NCI-H1930 (cell line): ENCODE measurements around the gene PTBP3.
"Not testable (repeated sequence)": the region's sequence is repeated elsewhere in the genome, so short reads cannot be mapped to it uniquely, and the experiment has no call there.

Source experiments
- DNase-seq, 2 experiments: peaks; one replicate each; lab custom pipeline; 2025; lab: John Stamatoyannopoulos, UW

The PTBP3 gene

DNA sequence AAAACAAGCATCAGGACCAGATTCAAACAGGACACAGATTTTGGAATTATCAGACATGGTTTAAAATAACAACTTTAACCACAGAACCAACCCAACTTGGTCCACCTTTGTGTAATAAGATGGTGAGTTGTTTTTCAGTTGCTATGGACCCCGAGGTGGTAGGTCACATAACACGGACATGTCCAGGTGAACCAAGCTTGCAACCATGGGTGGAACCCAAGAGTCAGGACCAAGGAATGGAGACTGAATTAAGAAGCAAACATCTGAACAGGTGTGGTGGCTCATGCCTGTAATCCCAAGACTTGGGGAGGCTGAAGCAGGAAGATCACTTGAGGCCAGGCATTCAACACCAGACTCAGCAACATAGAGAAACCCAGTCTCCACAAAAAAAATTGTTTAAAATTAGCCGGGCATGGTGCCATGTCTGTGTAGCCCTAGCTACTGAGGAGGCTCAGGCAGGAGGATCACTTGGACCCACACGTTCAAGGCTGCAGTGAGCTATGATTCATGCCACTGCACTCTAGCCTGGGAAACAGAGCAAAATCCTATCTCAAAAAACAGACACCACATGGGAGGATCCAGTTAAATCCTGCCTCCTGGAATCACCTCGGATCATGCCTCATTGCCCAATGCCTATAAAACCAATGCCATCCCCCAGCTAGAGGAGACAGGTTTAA, 10.6 kb downstream of the PTBP3 start:
- no peak for DNase-seq

DNA sequence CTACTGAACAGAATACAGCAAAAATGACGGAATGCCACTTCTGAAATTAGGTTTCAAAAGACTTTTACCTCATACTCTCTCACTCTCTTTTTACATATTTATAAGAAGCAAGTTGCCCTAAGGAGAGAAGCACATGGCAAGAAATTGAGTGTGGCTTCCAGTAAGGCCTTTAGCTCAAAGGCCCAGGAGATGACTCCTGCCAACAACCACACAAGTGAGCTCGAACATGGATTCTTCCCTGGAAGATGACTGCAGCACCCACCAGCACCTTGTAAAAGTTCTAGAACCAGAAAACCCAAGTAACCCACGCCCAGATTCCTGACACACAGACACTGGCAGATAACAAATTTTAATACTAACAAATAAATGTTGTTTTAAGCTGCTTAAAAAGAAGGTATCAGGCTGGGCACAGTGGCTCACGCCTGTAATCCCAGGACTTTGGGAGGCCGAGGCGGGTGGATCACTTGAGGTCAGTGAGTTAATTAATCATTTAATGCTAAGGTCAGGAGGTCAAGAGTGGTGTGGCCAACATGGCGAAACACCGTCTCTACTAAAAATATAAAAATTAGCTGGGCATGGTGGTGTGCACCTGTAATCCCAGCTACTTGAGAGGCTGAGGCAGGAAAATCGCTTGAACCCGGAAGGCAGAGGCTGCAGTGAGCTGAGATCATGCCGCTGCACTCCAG, 17.0 kb downstream of the PTBP3 start:
- no peak for DNase-seq

DNA sequence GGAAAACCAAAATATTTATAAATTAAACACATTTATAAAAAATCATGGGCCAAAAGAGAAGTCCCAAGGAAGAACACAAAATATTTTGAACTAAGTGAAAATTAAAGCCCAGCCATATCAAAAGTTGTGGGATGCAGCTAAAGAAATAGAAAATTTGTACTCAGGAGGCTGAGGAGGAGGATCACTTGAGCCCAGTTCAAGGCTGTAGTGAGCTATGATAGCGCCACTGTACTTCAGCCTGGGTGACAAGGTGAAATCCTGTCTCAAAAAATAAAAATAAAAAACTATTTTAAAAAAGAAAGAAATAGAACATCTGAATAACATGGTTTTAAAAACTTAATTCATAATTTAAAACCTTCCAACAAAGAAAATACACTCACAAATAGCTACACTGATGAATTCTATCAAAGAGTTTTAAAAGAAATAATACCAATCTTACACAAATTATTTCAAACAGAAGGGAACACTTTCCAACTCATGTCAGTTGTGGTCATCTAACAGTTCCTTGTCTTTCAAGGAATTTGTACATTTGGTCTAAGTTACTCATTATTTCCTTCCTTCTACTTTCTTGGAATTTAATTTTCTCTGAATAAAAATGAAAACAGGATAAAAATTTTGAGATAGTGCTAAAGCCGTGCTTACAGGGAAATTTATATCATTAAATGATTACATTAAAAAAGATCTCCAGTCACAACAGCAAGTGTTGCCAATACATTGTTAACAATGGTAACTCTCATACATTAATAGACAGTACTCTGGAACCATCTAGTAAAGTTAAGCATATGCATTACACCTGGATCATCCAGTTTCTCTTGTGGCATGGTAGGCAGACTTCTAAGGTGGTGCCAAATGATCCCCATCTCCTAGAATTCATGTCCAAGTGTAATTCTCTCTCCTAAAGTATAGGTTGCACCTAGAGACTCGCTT, 17.8 kb downstream of the PTBP3 start:
- no peak for DNase-seq

DNA sequence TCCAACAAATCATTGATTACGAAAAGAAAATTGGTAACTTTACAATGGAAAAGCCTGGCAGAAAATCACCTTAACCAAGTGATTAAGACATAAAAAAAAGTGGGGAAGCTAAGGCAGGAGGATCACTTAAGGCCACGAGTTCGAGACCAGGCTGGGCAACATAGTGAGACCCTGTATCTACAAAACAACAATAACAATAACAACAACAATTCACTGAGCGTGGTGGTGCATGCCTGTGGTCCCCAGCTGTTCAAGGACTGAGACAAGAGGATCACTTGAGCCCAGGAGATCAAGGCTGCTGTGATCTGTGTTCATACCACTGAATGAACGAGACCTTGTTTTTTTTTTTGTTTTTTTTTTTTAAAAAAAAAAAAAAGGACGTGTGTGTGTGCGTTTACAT, 21.3 kb downstream of the PTBP3 start:
- no peak for DNase-seq

DNA sequence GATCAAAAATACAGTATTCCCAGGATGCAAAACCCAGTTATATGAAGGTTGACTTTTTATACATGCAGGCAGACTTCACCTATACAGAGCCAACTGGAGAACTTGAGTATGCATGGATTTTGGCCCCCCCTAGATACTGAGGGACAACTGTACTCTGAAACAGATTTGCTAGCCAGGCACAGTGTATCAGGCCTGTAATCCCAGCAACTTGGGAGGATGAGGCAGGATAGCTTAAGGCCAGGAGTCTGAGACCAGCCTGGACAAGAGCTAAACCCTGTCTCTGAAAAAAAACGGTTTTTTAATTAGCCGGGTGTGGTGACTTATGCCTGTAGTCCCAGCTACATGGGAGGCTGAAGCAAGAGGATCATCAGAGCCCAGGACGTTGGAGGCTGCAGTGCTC, 21.9 kb downstream of the PTBP3 start:
- no peak for DNase-seq

DNA sequence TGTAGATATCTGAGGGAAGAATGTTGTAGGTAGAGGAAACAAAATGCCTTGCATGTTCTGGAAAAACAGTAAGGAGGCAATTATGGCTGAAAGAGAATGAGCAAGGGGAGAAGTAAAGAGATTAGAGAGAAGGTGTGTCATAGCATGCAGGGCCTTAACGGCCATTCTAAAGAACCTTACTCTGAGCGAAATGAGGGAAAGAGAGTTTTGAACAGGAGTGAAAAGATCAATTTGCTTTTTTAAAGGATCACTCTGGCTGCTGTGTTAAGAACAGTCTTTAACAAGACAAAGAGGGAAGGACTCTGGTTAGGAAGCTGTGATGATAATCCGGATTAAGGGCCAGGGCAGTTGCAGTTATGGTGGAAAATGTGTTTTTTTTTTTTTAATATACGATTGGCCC, 22.6 kb downstream of the PTBP3 start:
- no peak for DNase-seq

DNA sequence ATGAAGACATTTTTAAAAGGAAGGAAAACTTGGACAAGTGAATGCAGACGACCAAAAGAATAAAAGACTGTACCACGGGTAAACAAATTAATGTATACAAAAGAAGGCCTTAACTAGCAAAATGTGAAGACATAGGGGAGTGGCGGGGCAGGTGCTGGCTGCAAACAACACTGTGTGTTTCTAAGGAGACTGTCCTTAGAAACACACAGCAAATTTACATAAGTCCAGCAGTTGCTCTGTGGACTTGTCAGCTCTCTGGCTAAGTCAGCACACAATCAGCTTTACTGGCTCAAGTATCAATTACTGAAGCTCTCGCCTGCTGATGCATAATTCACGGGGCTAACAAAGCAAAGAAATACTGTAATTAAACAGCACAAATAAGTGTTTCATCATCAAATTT, 24.8 kb downstream of the PTBP3 start:
- DNase-seq = peak; percentile 89 to 92

DNA sequence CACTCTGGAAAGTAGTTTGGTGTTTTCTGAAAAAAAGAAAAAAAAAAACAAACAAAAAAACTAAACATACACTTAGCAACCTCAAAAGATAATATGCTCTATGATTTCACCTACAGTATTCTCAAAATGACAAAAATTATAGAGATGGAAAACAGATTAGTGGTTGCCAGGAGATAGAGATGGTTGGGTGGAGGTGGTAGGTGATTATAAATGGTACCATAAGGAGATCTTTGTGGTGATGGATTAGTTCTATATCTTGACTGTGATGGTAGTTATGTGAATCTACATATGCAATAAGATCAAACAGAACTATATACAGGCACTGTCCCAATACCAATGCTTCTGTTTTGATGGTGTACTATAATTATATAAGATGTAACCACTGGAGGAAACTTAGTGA, 32.0 kb downstream of the PTBP3 start:
- no peak for DNase-seq

DNA sequence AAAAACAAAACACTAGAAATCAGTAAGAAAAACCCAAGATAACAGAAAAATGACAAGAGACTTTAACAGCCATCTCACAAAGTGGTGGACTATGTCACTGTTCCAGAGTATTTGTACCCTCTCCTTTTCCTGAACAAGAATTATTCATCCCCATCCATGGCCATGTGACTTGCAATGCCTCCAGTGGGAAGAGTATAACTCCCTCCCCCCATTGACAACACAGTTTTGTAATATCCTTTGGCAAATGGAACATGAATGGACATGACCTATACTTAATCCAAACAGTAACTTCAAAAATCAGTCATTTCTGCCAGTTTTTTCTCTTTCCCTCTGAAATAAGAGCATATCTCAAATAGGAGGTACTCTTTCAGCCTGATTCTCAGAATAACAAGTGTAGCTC, 33.9 kb downstream of the PTBP3 start:
- no peak for DNase-seq

DNA sequence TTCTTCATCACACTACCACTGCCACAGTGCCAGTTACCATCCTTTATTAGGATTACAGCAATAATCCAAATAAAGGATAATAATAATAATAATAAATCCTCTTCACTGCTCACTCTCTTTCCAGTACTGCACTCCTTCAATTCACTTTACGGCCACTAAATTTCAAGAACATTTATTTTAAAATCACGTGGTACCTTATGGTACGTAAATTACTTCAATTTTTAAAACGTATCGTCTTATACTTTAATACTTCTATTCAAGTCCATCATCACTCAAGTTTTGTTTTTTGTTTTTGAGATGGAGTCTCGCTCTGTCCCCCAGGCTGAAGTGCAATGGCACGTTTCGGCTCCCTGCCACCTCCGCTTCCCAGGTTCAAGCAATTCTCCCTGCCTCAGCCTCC, 36.5 kb downstream of the PTBP3 start:
- no peak for DNase-seq

DNA sequence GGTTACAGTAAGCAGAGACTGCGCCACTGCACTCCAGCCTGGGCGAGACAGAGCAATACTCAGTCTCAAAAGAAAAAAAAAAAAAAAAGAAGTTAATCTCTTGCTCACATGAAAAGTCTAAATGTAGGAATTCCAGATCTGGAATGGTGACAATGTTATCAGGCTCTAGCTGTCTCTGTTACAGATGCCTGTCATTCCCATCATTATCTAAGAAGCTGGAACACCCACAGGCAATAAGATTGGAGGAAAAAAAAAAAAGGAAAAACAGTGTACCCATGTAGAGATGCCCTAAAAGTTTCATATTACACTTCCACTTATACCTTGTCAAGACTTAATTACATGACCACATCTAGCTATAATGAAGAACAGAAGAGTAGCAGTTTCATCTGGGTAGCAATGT, 38.2 kb downstream of the PTBP3 start:
- DNase-seq = no peak

DNA sequence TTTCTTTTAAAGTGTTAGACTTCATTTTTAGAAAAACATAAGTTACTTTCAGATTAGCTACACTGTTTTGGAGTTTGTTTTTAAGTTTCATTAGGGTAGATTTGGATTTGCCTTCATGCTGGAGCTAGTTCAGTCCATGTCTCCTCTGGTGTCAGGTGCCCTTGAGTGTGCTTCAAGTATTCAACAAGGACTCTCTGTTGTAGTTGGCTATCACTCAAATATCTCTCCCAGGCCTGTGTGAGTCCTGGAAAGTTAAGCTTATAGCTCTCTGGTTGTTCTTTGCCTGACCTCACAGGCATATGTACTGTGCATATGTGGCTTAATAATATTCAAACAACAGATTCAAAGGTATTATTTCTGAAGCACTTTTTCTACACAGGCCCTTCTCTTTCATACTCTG, 45.4 kb downstream of the PTBP3 start:
- DNase-seq = no peak

DNA sequence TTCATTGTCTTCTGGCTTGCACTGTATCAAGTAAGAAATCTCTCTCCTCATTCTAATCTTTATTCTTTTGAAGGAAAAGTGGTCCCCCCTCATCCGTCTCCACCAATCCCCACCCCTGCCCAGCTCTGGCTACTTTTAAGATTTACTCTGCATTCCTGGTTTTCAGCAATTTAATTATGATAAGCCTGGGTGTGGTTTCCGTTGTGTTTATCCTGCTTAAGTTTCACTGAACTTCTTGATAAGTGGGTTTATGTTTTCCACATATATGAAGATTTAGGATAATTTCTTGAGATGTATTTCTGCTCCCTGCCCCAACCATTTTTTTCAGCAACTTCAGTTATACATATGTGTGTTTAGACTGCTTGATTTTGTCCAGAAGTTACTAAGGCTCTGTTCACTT, 46.5 kb downstream of the PTBP3 start:
- DNase-seq = no peak

DNA sequence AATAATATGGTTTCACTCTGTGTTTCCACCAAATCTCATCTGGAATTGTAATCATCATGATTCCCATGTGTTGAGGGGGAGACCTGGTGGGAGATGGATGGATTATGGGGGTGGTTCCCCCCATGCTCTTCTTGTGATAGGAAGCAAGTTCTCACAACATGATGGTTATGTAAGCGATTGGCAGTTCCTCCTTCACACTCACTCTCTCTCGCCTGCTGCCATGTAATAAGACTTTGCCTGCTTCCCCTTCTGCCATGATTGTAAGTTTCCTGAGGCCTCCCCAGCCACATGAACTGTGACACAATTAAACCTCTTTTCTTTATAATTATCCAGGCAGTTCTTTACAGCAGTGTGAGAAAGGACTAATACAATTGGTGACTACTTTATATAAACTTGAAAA, 48.4 kb downstream of the PTBP3 start:
- no peak for DNase-seq

DNA sequence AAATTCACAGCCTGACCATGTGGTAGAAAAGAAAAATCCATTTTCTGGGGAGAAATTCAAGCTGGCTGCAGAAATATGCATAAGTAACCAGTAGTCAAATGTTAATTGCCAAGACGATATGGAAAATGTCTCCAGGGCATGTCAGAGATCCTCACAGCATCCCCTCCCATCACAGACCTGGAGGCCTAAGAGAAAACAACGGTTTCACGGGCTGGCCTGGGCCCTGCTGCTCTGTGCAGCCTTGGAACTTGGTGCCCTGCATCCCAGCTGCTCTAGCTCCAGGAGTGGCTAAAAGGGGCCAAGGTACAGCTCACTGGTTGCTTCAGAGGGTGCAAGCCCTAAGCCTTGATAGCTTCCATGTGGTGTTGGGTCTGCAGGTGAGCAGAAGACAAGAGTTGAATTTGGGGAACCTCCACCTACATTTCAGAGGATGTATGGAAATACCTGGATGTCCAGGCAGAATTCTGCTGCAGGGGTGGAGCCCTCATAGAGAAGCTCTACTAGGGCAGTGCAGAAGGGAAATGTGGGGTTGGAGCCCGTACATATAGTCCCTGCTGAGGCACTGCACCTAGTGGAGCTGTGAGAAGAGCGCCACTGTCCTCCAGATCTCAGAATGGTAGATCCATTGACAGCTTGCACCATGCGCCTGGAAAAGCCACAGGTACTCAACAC, 49.7 kb downstream of the PTBP3 start:
- DNase-seq = no peak

DNA sequence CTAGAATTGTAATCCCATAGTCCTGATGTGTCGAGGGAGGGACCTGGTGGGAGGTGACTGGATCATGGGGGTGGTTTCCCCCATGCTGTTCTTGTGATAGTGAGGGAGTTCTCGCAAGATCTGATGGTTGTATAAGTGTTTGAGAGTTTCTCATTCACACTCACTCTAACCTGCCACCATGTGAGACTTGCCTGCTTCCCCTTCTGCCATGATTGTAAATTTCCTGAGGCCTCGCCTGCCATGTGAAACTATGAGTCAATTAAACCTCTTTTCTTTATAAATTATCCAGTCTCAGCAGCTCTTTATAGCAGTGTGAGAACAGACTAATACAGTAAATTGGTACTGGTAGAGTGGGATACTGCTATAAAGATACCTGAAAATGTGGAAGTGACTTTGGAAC, 50.6 kb downstream of the PTBP3 start:
- not testable (repeated sequence) for DNase-seq

DNA sequence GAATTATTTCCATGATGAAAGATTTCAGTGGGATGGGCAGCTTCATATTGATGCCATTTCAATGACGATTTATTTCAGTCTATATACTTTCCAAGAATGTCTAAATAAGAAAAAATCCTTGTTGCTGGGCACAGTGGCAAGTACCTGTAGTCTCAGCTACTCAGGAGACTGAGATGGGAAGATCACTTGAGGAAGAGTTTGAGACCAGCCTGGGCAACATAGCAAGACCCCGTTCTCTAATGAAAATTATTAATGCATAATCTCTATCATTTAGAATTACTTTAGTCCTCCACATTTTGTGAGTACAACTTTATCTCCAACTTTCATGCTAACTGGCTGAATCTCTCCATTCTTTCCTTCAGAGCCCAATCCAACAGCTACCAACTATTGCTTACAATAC, 52.5 kb downstream of the PTBP3 start:
- no peak for DNase-seq

DNA sequence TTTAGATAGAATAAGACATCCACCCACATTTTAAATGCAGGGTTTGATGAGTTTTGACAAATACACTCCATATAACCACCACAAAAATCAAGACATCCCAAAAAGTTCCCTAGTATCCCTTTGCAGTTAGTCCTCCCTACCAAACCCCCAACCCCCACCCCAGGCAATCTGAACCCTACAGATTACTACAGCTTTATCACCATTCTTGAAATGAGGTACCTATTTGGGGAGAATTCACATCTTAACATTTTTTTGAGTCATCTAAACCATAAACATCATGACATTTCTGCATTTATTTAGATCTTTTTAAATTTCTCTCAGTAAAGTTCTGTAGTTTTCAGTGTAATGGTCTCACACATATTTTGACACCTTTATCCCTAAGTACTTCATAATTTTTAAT, 53.9 kb downstream of the PTBP3 start:
- DNase-seq = no peak

DNA sequence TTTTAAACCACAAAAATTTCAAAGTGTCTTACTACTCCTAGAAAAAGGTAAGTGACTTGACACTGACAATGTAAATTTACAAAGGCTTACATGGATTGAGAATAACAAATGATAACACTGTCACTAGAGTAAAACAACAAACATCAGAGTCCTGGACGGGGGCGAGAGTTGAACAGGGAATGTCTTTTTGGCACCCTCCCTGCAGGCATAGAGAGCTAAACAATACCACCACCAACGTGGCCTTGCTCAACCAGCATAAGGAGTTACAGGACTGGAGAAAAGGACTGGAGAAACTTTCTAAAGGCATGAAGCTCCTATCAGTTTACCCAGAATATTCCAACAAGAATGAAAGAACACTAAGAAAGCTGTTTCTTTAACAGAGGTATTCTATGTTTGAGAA, 55.3 kb downstream of the PTBP3 start:
- DNase-seq = no peak

DNA sequence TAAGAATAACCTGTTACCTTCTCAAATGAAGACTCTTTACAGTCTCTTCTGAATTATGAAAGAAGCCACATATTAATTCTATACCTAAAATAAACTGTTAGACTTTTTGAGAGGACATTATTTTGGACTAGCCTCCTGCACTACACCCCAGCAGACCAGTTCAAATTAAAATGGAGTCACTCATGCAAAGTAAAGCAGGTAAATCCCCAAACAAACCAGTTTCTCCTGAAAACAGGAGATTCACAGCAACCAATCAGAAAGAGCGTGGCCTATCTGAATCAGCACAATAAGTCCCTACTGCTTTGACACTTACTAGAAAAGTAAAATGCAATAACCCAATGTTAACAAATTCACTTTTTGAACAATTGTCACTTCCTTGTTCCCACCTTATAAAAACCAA, 58.8 kb downstream of the PTBP3 start:
- no peak for DNase-seq

DNA sequence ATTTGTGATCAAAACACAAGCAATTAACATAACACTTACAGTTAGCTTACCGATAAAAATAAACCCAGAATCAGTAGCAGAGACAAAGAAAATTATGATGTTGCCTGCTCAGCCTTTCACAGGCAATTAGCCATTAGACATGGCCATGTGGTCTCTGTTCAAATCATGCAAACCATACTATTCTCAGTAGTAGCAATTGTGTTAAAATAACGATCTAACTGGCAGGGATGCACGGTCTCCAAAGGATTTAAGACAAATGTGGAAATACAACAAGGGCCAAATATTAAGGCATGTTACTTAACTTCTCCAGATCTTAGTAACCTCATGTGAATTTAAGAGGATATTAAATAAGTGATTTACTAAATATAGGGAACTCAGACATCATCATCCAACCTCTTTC, 59.5 kb downstream of the PTBP3 start:
- DNase-seq = no peak

DNA sequence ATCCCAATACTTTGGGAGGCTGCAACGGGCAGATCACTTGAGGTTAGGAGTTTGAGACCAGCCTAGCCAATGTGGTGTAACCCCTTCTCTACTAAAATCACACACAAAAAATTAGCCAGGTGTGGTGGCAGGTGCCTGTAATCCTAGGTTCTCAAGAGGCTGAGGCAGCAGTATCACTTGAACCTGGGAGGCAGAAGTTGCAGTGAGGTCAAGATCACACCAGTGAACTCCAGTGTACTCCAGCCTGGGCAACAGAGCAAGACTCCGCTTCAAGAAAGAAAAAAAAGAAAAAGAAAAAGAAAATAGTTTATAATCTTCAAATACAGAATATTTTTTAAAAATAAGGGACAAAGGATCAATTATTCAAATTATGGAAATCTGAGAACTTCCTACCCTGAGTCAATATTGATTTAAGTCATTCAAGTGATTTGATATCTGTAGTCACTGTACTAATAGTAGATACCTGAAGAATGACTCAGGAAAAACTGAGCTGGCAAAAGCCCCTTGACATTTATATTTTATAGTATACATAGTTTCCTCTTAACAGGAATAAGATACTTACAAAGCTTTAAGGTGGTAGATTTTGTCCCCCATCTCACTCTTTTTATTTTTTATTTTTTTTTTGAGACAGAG, 61.8 kb downstream of the PTBP3 start:
- DNase-seq = no peak
